Measurements from ENCODE around the gene PRAMEF12. TPM values are rescaled to one million over a fixed set of nuclear protein-coding genes. Genes with fewer than 3 reads are reported as not detected.

Gene PRAMEF12
- polyA plus RNA-seq, 1 of the 3 experiments (the other 2 are of a cell fraction) = not detected

DNA sequence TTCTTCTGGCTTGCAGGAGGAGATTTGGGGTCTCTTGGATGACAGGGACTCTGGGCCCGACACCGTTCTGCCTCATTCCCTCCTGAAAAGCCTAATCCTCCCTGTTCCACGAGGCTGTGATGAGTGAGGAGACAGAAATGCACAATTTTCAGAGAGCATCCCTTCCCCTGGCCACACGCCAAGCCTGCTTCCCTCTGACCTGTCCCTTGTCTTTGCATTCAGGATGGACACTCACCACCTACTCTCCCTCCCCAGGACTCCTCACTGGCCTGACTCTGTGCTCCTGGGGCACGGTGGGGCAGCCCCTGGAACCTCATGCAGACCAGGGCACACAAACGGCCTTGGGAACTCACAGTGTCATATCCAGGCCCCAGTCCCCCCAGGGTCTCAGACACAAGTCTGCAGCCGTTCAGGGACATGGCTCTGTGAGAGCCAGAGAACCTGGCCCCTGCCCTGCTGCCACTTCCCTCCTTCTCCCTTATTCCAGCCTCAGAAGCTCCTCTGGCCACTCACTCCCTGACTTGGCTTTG lies 3.5 kb upstream of the PRAMEF12 start (continued):
- TF ChIP-seq ZBTB33 (IDR thresholded peaks at IDR 0.05; ENCODE audit: borderline replicate concordance, low read depth) = no peak
- TF ChIP-seq MAX (IDR thresholded peaks at IDR 0.05; ENCODE audit: low read depth) = no peak

DNA sequence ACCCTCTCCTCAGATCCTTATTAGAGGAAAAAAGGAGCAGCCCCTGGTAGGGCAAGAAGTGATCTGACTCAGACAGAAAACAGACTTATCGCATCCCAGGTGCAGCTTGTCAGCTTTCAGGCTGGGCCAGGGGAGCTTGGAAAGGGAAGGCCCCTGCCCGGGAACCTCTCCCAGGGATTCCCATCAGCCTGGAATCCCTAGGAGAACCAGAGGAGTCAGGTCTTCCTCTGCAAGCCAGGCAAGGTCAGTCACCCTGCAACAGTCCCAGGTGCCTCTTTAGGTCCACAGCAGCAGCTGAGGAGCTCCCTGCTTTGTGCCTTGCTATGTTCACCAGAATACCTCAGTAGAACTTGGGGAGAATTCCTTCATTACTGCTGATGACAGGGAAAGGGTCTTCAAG lies 2.9 kb upstream of the PRAMEF12 start:
- TF ChIP-seq FOXJ3 (CRISPR knock-in tag; IDR thresholded peaks at IDR 0.05) = no peak
- no peak for TF ChIP-seq FOSL2 (IDR thresholded peaks at IDR 0.05; ENCODE audit: borderline replicate concordance, low read depth)
- ChIA-PET CTCF (interaction anchor here (2.2 kb wide), 1 partner anchor 10 kb away, joined by 5 read pairs; no protein-coding TSS in a partner anchor), POLR2A (no interaction called here)
- H3K4me3 ChIP-seq (ENCODE audit: low read depth in 2 of 2, low read length in 1 of 2) = no peak overlapping the region
- no peaks in the 10 kb centered on the region for H3K4me1 ChIP-seq (ENCODE audit: control insufficient read depth in 1 of 2, insufficient read depth in 2 of 2, low read depth in 1 of 2, low read length in 1 of 2)
- H3K4me2 ChIP-seq = no peak overlapping the region
- H3K36me3 ChIP-seq (replicated peaks in 1 of 2; ENCODE audit: control insufficient read depth in 1 of 2, insufficient read depth in 2 of 2, low read length in 1 of 2) = no peaks in the 10 kb centered on the region
- H3K9me3 ChIP-seq = no peaks in the 10 kb centered on the region
- H3K79me2 ChIP-seq (ENCODE audit: insufficient read depth) = no peaks in the 10 kb centered on the region
- H2AFZ ChIP-seq (ENCODE audit: low read depth) = no peak overlapping the region
- H3K9me2 ChIP-seq = no peaks in the 10 kb centered on the region
- no peak for DNase-seq
- no peak overlapping the region for H3K27ac ChIP-seq (ENCODE audit: low read depth in 2 of 2, low read length in 1 of 2)
- H3K9ac ChIP-seq = no peak overlapping the region
- no peaks in the 10 kb centered on the region; the same call in 1 of the 2 replicates for H3K27me3 ChIP-seq (ENCODE audit: insufficient read depth)
- WGBS (ENCODE audit: low lambda C conversion rate) = 0% methylated on average over 2 of the region's 2 CpGs
- no peaks in the 10 kb centered on the region for H3F3A ChIP-seq (replicated peaks; ENCODE audit: insufficient read depth)
- no peaks in the 10 kb centered on the region for H4K20me1 ChIP-seq (ENCODE audit: insufficient read depth)

DNA sequence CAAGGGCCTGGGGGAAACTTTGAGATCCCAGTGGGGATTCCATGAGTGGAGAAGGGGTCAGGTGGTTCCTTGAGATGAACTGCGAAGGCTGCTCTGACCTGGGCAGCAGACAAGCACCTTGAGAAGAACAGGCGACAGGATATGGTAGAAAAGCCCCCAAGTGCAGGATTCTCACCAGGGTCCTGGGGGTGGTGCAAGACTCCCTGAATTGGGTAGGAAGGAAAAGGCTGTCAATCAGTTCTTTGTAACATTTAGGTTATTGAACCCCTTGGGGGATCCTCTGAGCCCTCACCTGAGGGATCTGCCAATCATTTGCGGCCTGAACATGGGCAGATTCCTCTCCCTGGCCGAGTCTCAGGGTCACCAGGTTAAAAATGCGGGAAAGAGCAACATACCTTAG lies 2.4 kb upstream of the PRAMEF12 start:
- Histone ChIP-seq H3K27me3 (ENCODE audit: insufficient read depth) (no peaks in the 10 kb centered on the region; the same call in 1 of the 2 replicates), H3K36me3 (replicated peaks in 1 of 2; ENCODE audit: control insufficient read depth in 1 of 2, insufficient read depth in 2 of 2, low read length in 1 of 2) (no peaks in the 10 kb centered on the region), H3F3A (replicated peaks; ENCODE audit: insufficient read depth) (no peaks in the 10 kb centered on the region), H4K20me1 (ENCODE audit: insufficient read depth) (no peaks in the 10 kb centered on the region), H3K27ac (ENCODE audit: low read depth in 2 of 2, low read length in 1 of 2) (no peak overlapping the region), H3K4me1 (ENCODE audit: control insufficient read depth in 1 of 2, insufficient read depth in 2 of 2, low read depth in 1 of 2, low read length in 1 of 2) (no peaks in the 10 kb centered on the region), H3K9ac (no peak overlapping the region), H3K9me2 (no peaks in the 10 kb centered on the region), H3K4me2 (no peak overlapping the region), H3K9me3 (no peaks in the 10 kb centered on the region), H2AFZ (ENCODE audit: low read depth) (no peak overlapping the region), H3K79me2 (ENCODE audit: insufficient read depth) (no peaks in the 10 kb centered on the region), H3K4me3 (ENCODE audit: low read depth in 2 of 2, low read length in 1 of 2) (no peak overlapping the region)
- DNase-seq = no peak
- TF ChIP-seq TCF12 (IDR thresholded peaks at IDR 0.05) = no peak
- TF ChIP-seq RFX5 (IDR thresholded peaks at IDR 0.05; ENCODE audit: low read length) = no peak
- WGBS (ENCODE audit: low lambda C conversion rate) = 5% methylated on average over 5 of the region's 5 CpGs
- CTCF ChIA-PET = interaction anchor here (2.2 kb wide), 1 partner anchor 10 kb away, joined by 5 read pairs; no protein-coding TSS in a partner anchor
- POLR2A ChIA-PET = no interaction called here

GRCh38 chr1:12772520-12772919 lies 1.0 kb upstream of the PRAMEF12 start:
- WGBS (ENCODE audit: low lambda C conversion rate) = 13% methylated on average over 5 of the region's 5 CpGs
- ChIA-PET POLR2A (no interaction called here), CTCF (no interaction called here)
- Histone ChIP-seq H2AFZ (ENCODE audit: low read depth) (no peak overlapping the region), H4K20me1 (ENCODE audit: insufficient read depth) (no peaks in the 10 kb centered on the region), H3K36me3 (replicated peaks in 1 of 2; ENCODE audit: control insufficient read depth in 1 of 2, insufficient read depth in 2 of 2, low read length in 1 of 2) (no peaks in the 10 kb centered on the region), H3K4me2 (no peak overlapping the region), H3K4me1 (ENCODE audit: control insufficient read depth in 1 of 2, insufficient read depth in 2 of 2, low read depth in 1 of 2, low read length in 1 of 2) (no peaks in the 10 kb centered on the region), H3K9ac (no peak overlapping the region), H3K9me3 (no peaks in the 10 kb centered on the region), H3K9me2 (no peaks in the 10 kb centered on the region), H3K79me2 (ENCODE audit: insufficient read depth) (no peaks in the 10 kb centered on the region), H3K27me3 (ENCODE audit: insufficient read depth) (no peaks in the 10 kb centered on the region; the same call in 1 of the 2 replicates), H3K4me3 (ENCODE audit: low read depth in 2 of 2, low read length in 1 of 2) (no peak overlapping the region), H3K27ac (ENCODE audit: low read depth in 2 of 2, low read length in 1 of 2) (no peak overlapping the region), H3F3A (replicated peaks; ENCODE audit: insufficient read depth) (no peaks in the 10 kb centered on the region)
- TF ChIP-seq FOXJ3 (CRISPR knock-in tag; IDR thresholded peaks at IDR 0.05) = no peak
- TF ChIP-seq RXRA (IDR thresholded peaks at IDR 0.05; ENCODE audit: borderline replicate concordance, low read depth) = no peak
- TF ChIP-seq EP300 (IDR thresholded peaks at IDR 0.05; ENCODE audit: borderline replicate concordance in 1 of 2, low read depth in 1 of 2, low read length in 1 of 2) = no peak
- TF ChIP-seq, protein P1, sequence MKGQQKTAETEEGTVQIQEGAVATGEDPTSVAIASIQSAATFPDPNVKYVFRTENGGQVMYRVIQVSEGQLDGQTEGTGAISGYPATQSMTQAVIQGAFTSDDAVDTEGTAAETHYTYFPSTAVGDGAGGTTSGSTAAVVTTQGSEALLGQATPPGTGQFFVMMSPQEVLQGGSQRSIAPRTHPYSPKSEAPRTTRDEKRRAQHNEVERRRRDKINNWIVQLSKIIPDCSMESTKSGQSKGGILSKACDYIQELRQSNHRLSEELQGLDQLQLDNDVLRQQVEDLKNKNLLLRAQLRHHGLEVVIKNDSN (IDR thresholded peaks at IDR 0.05; ENCODE audit: borderline replicate concordance, low read depth) = no peak
- no peak for TF ChIP-seq YY1 (IDR thresholded peaks at IDR 0.05; ENCODE audit: low read depth)
- DNase-seq = no peak

Measured in SK-N-SH (cell line).